Large intestine (tissue), 3 donors: ENCODE measurements around the gene DAO. TPM values are rescaled to one million over a fixed set of nuclear protein-coding genes. Genes with fewer than 3 reads are reported as not detected.
A peak's percentile ranks its signal among the peaks of the same experiment; 100 is the strongest.
"Not testable (repeated sequence)": the region's sequence is repeated elsewhere in the genome, so short reads cannot be mapped to it uniquely, and the experiment has no call there.

ENCODE experiments used
- DNase-seq, 2 donors: peaks; one replicate each; pipeline versions ENCODE4 v3.0.0 to v3.0.0-alpha.2; 2013
- H3K27ac ChIP-seq: one replicate; pipeline ENCODE4 v1.5.1; 2013; ENCODE audit warnings: low read length
- H3K27me3 ChIP-seq: 2 replicates; pipeline ENCODE4 v1.6.1; 2013; ENCODE audit warnings: low read length; ENCODE audit not compliant: control insufficient read depth, insufficient read depth
- H3K36me3 ChIP-seq: 2 replicates; pipeline ENCODE4 v1.6.1; 2013; ENCODE audit warnings: low read length; ENCODE audit not compliant: control insufficient read depth, insufficient read depth
- H3K4me1 ChIP-seq: one replicate; pipeline ENCODE4 v1.6.1; 2013; ENCODE audit warnings: low read length; ENCODE audit not compliant: control insufficient read depth, insufficient read depth
- H3K4me3 ChIP-seq: one replicate; pipeline ENCODE4 v1.5.1; 2013; ENCODE audit warnings: low read length
- H3K9me3 ChIP-seq: one replicate; pipeline ENCODE4 v1.6.1; 2013; ENCODE audit warnings: mild to moderate bottlenecking, low read depth, low read length, moderate library complexity; ENCODE audit not compliant: control insufficient read depth
- WGBS: methylation state at CpG from one replicate; pipeline ENCODE4 v1.1.5; 2013; ENCODE audit warnings: low lambda C conversion rate; ENCODE audit not compliant: insufficient coverage; 5-methylcytosine and 5-hydroxymethylcytosine counted together
- polyA plus RNA-seq: library from polyadenylated mRNA; unstranded; fragments of 120-200 nt; gene quantifications from one replicate; pipeline ENCODE4 v1.2.1, GENCODE V29; 2013

DAO gene
- polyA plus RNA-seq, 1 donor, result not detected

GRCh38 chr12:108838194-108839017 lies 41.5 kb upstream of the DAO start:
- H3K36me3 ChIP-seq, result peaks cover 46% of the 10 kb centered on the region
- no peak overlapping the region for H3K4me3 ChIP-seq
- 92% methylated on average over 2 of the region's 14 CpGs for WGBS
- peaks cover 8% of the 10 kb centered on the region for H3K4me1 ChIP-seq
- peak; percentile 56 to 63 for DNase-seq
- H3K27me3 ChIP-seq, result no peaks in the 10 kb centered on the region
- peak overlapping the region; percentile 42 for H3K27ac ChIP-seq
- no peaks in the 10 kb centered on the region for H3K9me3 ChIP-seq

- Histone ChIP-seq H3K4me3 (no peak overlapping the region), H3K27ac (peak overlapping the region; percentile 37), H3K9me3 (no peaks in the 10 kb centered on the region), H3K27me3 (no peaks in the 10 kb centered on the region), H3K4me1 (peaks cover 5% of the 10 kb centered on the region), H3K36me3 (peaks cover 38% of the 10 kb centered on the region)
- WGBS, result no CpG with 5 or more reads among the region's 6 CpGs
- no peak for DNase-seq
Measured at GRCh38 chr12:108839018-108839889, 40.6 kb upstream of the DAO start.

GRCh38 chr12:108839890-108840230 lies 40.0 kb upstream of the DAO start:
- H3K4me1 ChIP-seq, result peaks cover 5% of the 10 kb centered on the region
- no peaks in the 10 kb centered on the region for H3K27me3 ChIP-seq
- DNase-seq, result no peak
- H3K36me3 ChIP-seq, result peaks cover 35% of the 10 kb centered on the region
- no peaks in the 10 kb centered on the region for H3K9me3 ChIP-seq
- H3K27ac ChIP-seq, result peak overlapping the region; percentile 37
- H3K4me3 ChIP-seq, result no peak overlapping the region
- no CpG with 5 or more reads among the region's 10 CpGs for WGBS

DNA sequence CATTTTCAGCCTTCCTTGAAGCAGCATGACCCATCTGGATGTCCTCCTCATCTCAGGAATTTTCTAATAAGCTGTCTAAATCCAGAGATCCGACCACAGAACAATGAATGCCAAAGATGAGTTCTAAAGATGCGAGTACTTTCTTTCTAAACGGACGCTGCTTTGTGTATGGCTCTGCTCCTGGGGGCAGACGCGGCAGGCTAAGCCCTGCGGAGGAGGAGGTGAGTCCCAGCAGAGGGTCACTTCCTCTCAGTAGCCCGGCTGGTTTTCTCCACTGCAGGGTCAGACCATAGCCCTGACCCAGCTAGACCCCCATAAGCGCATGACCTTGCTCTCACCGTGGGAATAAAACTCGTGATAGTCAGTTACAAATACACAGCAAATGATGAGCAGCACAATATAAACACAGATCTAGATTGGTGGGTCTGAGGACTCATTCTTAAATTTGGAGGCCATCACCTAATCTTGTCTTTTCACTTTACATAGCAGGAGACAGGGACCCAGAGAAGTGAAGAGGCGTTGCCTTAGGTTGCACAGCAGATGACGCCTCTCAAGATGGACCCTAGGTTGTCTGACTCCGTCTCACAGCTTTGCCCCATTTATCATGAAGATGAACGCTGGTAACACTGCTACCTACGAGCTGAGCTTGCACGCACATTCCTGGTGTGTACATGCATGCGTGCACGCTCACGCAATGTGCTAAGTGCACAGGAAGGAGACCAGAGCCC lies 39.1 kb upstream of the DAO start:
- Histone ChIP-seq H3K4me3 (no peak overlapping the region), H3K4me1 (peaks cover 5% of the 10 kb centered on the region), H3K9me3 (no peaks in the 10 kb centered on the region), H3K36me3 (peaks cover 36% of the 10 kb centered on the region), H3K27ac (no peak overlapping the region), H3K27me3 (no peaks in the 10 kb centered on the region)
- whole genome bisulfite sequencing, result 100% methylated on average over 4 of the region's 20 CpGs
- no peak for DNase-seq

- WGBS, result 100% methylated on average over 1 of the region's 4 CpGs
- not testable (repeated sequence) for H3K27me3 ChIP-seq, H3K4me1 ChIP-seq, H3K9me3 ChIP-seq, H3K27ac ChIP-seq, H3K4me3 ChIP-seq, DNase-seq
- H3K36me3 ChIP-seq, result peaks cover 44% of the 10 kb centered on the region
Measured at GRCh38 chr12:108841825-108842224, 38.1 kb upstream of the DAO start.

DNA sequence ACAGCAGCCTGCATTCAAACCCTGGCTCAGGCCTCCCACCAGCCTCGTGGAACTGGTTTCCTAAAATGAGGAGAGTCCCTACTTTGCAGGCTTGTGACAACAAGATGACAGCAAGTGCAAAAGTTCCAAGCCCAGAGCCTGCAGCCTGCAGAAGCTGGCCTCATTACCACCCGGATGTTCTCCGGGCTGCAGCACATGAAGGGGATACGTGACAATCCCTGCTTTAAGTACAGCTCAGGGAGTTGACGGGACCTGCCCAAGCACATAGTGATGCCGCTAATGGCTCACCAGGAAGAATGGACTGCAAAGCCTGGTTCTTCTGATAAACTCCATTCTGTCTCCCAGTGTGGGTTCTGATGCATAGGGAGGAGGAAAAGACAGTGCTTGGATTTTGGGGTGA lies 37.5 kb upstream of the DAO start:
- H3K9me3 ChIP-seq, result no peaks in the 10 kb centered on the region
- H3K4me1 ChIP-seq, result peaks cover 7% of the 10 kb centered on the region
- H3K4me3 ChIP-seq, result no peak overlapping the region
- DNase-seq, result no peak
- peaks cover 48% of the 10 kb centered on the region for H3K36me3 ChIP-seq
- no peaks in the 10 kb centered on the region for H3K27me3 ChIP-seq
- H3K27ac ChIP-seq, result no peak overlapping the region
- WGBS, result no CpG with 5 or more reads among the region's 6 CpGs

DNA sequence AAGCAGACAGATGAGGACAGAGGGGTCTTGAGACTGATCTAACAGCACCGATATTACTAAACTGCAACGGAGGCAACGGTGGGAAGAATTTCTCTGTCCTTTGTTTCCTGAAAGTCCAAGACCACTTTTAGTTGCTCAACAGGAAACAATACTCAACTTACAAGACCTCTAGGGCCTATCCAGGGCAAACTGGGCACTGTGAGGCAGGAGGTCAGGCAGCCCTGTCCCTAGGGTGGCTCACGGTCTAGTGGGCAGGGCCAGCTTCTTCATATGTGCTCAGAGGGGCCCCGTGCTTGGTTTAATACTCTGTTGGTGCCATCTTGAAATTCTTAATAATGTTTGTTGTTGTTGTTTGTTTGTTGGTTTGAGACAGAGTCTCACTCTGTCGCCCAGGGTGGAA lies 36.7 kb upstream of the DAO start:
- Histone ChIP-seq H3K4me1 (peaks cover 7% of the 10 kb centered on the region), H3K36me3 (peaks cover 55% of the 10 kb centered on the region)

GRCh38 chr12:108845696-108846095 lies 34.2 kb upstream of the DAO start:
- peaks cover 2% of the 10 kb centered on the region for H3K4me1 ChIP-seq
- no peaks in the 10 kb centered on the region for H3K27me3 ChIP-seq
- H3K27ac ChIP-seq, result no peak overlapping the region
- no peak overlapping the region for H3K4me3 ChIP-seq
- H3K36me3 ChIP-seq, result peaks cover 54% of the 10 kb centered on the region
- no peak for DNase-seq
- no peaks in the 10 kb centered on the region for H3K9me3 ChIP-seq
- WGBS, result no CpG with 5 or more reads among the region's 2 CpGs

More for the DNA sequence above, 36.7 kb upstream of the DAO start:
- Histone ChIP-seq H3K27ac (no peak overlapping the region), H3K4me3 (no peak overlapping the region), H3K27me3 (no peaks in the 10 kb centered on the region), H3K9me3 (no peaks in the 10 kb centered on the region)
- DNase-seq, result no peak
- whole genome bisulfite sequencing, result no CpG with 5 or more reads among the region's 6 CpGs

DNA sequence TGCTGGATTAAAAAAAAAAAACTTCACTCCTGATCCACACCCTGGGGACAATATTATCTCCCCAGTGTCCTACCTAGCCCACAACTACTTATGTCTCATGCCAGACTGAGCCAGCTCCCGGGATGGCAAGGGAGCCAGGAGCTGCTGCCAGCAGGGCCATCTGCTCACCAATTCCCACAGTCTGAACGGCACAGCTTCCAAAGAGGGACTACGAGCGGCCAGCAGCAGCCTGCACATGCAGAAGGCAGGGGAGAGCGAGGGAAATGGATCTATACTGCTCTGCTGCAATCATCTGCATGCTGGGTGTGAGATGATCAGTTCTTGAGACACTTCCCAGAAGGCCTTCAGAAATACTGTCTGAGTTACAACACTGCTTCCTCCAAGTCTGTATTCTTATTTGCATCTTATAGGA lies 33.6 kb upstream of the DAO start:
- no CpG with 5 or more reads among the region's 5 CpGs for WGBS
- no peak overlapping the region for H3K27ac ChIP-seq
- H3K36me3 ChIP-seq, result peaks cover 57% of the 10 kb centered on the region
- DNase-seq, result no peak
- peaks cover 2% of the 10 kb centered on the region for H3K4me1 ChIP-seq
- H3K4me3 ChIP-seq, result no peak overlapping the region
- H3K9me3 ChIP-seq, result no peaks in the 10 kb centered on the region
- no peaks in the 10 kb centered on the region for H3K27me3 ChIP-seq

DNA sequence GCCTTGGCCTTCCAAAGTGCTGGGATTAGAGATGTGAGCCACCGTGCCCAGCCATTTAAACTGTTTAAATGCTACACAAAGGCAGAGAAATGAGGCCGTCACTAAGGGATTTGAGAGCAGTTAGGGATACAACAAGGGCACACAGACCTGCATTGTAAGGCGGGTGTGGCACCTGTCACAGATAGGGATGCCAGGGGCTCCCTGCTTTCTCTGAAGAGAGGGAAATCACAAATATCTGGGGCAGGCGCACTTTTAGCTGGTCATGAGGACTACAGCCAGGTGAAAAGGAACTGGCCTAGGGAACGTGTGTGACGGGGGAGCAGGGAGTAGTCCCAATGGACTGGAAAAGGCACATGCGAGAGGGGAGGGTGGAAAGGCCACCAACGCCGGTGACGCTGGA lies 32.2 kb upstream of the DAO start:
- WGBS, result 80% methylated on average over 1 of the region's 10 CpGs
- H3K36me3 ChIP-seq, result peaks cover 57% of the 10 kb centered on the region
- no peaks in the 10 kb centered on the region for H3K9me3 ChIP-seq
- no peak overlapping the region for H3K27ac ChIP-seq
- DNase-seq, result no peak
- peaks cover 2% of the 10 kb centered on the region for H3K4me1 ChIP-seq
- H3K27me3 ChIP-seq, result no peaks in the 10 kb centered on the region
- H3K4me3 ChIP-seq, result no peak overlapping the region
